ENCODE measurements around the gene JMJD6. TPM values are rescaled to one million over a fixed set of nuclear protein-coding genes. Genes with fewer than 3 reads are reported as not detected.

JMJD6 gene
- total and polyA plus RNA-seq, 9 of the 15 experiments (the other 6 are each of a cell fraction or from before 2014, with no cell fraction given), result 2.5 to 52.3 (median 36.3) TPM

DNA sequence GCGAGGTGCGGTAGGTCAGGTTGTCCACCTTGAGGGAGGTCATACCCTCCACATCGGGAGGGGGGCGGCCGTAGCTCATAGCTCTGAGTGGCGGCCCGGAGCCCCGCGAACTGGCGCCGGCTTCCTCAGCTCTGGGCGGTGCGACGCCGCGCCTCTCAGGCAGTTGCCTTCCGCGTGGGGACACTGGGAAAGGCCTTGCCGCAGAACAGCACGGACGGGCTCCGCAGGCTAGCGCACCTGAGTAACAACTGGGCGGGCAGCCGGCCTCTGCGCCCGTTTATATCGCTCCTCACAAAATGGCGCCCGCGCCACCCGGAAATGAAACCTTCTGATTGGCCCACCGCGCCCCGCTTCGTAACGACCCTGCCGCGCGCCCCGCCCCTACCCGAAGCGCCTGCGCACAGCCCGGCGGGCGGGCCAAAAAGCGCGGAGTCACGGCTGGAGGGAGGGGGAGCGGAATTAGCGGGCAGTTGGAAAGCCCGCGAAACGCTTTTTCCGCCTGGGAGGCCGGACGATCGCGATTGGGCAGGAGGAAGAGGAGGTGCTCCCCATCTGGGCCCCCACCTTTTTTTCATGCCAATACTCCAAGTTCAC, 10.8 kb upstream of the JMJD6 start, which contains the start of gene SRSF2 (continued):
- TF ChIP-seq, protein P1, sequence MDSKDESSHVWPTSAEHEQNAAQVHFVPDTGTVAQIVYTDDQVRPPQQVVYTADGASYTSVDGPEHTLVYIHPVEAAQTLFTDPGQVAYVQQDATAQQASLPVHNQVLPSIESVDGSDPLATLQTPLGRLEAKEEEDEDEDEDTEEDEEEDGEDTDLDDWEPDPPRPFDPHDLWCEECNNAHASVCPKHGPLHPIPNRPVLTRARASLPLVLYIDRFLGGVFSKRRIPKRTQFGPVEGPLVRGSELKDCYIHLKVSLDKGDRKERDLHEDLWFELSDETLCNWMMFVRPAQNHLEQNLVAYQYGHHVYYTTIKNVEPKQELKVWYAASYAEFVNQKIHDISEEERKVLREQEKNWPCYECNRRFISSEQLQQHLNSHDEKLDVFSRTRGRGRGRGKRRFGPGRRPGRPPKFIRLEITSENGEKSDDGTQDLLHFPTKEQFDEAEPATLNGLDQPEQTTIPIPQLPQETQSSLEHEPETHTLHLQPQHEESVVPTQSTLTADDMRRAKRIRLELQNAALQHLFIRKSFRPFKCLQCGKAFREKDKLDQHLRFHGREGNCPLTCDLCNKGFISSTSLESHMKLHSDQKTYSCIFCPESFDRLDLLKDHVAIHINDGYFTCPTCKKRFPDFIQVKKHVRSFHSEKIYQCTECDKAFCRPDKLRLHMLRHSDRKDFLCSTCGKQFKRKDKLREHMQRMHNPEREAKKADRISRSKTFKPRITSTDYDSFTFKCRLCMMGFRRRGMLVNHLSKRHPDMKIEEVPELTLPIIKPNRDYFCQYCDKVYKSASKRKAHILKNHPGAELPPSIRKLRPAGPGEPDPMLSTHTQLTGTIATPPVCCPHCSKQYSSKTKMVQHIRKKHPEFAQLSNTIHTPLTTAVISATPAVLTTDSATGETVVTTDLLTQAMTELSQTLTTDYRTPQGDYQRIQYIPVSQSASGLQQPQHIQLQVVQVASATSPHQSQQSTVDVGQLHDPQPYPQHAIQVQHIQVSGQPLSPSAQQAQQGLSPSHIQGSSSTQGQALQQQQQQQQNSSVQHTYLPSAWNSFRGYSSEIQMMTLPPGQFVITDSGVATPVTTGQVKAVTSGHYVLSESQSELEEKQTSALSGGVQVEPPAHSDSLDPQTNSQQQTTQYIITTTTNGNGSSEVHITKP (IDR thresholded peaks at IDR 0.05; ENCODE audit: partially characterized antibody), result no peak
- TF ChIP-seq MXI1 (IDR thresholded peaks at IDR 0.05; ENCODE audit: low read depth, low read length), result peak; percentile 88
- TF ChIP-seq HNRNPH1 (optimal IDR thresholded peaks at IDR 0.05; ENCODE audit: low read depth, low read length), result no peak
- TF ChIP-seq BACH1 (tag; IDR thresholded peaks at IDR 0.05), result no peak
- TF ChIP-seq, protein P2, sequence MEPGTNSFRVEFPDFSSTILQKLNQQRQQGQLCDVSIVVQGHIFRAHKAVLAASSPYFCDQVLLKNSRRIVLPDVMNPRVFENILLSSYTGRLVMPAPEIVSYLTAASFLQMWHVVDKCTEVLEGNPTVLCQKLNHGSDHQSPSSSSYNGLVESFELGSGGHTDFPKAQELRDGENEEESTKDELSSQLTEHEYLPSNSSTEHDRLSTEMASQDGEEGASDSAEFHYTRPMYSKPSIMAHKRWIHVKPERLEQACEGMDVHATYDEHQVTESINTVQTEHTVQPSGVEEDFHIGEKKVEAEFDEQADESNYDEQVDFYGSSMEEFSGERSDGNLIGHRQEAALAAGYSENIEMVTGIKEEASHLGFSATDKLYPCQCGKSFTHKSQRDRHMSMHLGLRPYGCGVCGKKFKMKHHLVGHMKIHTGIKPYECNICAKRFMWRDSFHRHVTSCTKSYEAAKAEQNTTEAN (CRISPR knock-in tag; IDR thresholded peaks at IDR 0.05), result peak; percentile 85; the same call in 1 of the 2 replicates
- TF ChIP-seq, protein P3, sequence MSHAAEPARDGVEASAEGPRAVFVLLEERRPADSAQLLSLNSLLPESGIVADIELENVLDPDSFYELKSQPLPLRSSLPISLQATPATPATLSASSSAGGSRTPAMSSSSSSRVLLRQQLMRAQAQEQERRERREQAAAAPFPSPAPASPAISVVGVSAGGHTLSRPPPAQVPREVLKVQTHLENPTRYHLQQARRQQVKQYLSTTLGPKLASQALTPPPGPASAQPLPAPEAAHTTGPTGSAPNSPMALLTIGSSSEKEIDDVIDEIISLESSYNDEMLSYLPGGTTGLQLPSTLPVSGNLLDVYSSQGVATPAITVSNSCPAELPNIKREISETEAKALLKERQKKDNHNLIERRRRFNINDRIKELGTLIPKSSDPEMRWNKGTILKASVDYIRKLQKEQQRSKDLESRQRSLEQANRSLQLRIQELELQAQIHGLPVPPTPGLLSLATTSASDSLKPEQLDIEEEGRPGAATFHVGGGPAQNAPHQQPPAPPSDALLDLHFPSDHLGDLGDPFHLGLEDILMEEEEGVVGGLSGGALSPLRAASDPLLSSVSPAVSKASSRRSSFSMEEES (CRISPR knock-in tag; IDR thresholded peaks at IDR 0.05), result no peak
- 0 out of 2 replicates have a peak, but pooled peaks have one; percentile 18 for TF ChIP-seq HOXB6 (CRISPR knock-in tag; IDR thresholded peaks at IDR 0.05; ENCODE audit: borderline replicate concordance)
- peak; percentile 96 for TF ChIP-seq E2F3 (CRISPR knock-in tag; IDR thresholded peaks at IDR 0.05)
- TF ChIP-seq, protein P4, sequence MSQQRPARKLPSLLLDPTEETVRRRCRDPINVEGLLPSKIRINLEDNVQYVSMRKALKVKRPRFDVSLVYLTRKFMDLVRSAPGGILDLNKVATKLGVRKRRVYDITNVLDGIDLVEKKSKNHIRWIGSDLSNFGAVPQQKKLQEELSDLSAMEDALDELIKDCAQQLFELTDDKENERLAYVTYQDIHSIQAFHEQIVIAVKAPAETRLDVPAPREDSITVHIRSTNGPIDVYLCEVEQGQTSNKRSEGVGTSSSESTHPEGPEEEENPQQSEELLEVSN (IDR thresholded peaks at IDR 0.05; ENCODE audit: borderline replicate concordance in 1 of 2, extremely low read depth in 1 of 2, insufficient read depth in 1 of 2, insufficient read length in 1 of 2, low read depth in 1 of 2, low read length in 1 of 2, poor library complexity in 1 of 2, severe bottlenecking in 1 of 2), result peak; percentile 33 to 48
- TF ChIP-seq MTA2 (IDR thresholded peaks at IDR 0.05; ENCODE audit: low read depth), result no peak
- peak; percentile 100 for TF ChIP-seq SUPT5H (IDR thresholded peaks at IDR 0.05)
- no peak for TF ChIP-seq MCM5 (IDR thresholded peaks at IDR 0.05; ENCODE audit: low read depth)
- TF ChIP-seq HDAC1 (IDR thresholded peaks at IDR 0.05), result peak in 1 of 2 experiments; percentile 92; a peak in 2 of 4 replicates
- TF ChIP-seq ZNF764 (CRISPR knock-in tag; IDR thresholded peaks at IDR 0.05; ENCODE audit: low read depth), result 0 out of 2 replicates have a peak, but pooled peaks have one; percentile 5
- TF ChIP-seq ZNF133 (CRISPR knock-in tag; IDR thresholded peaks at IDR 0.05), result no peak
- no peak; the same call in 1 of the 2 replicates for TF ChIP-seq CC2D1A (IDR thresholded peaks at IDR 0.05)
- TF ChIP-seq CREM (IDR thresholded peaks at IDR 0.05; ENCODE audit: low read depth), result no peak; the same call in 1 of the 2 replicates
- no peak; the same call in 1 of the 2 replicates for TF ChIP-seq SRSF3 (IDR thresholded peaks at IDR 0.05; ENCODE audit: insufficient read depth, low read length)
- TF ChIP-seq, protein P5, sequence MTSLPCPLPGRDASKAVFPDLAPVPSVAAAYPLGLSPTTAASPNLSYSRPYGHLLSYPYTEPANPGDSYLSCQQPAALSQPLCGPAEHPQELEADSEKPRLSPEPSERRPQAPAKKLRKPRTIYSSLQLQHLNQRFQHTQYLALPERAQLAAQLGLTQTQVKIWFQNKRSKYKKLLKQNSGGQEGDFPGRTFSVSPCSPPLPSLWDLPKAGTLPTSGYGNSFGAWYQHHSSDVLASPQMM (CRISPR knock-in tag; IDR thresholded peaks at IDR 0.05), result no peak
- no peak for TF ChIP-seq RAD21 (CRISPR knock-in tag; conservative IDR thresholded peaks at IDR 0.05 in 1 of 2, IDR thresholded peaks at IDR 0.05 in 1 of 2)
